Measurements from ENCODE around the gene SIM1.

Gene SIM1

GRCh38 chr6:100465701-100466409 lies 1.1 kb upstream of the SIM1 start:
- peaks cover 94% of the 10 kb centered on the region for H3K27me3 Mint-ChIP-seq
- H3K4me1 Mint-ChIP-seq (ENCODE audit: low read depth), result peaks cover 16% of the 10 kb centered on the region
- H3K9me3 Mint-ChIP-seq, result no peaks in the 10 kb centered on the region
- H3K27ac Mint-ChIP-seq, result no peak overlapping the region
- intact Hi-C loops (cut with micrococcal nuclease), result no loop called here
- no peak overlapping the region for H3K4me3 Mint-ChIP-seq
- H3K36me3 Mint-ChIP-seq (ENCODE audit: low read depth), result no peaks in the 10 kb centered on the region

GRCh38 chr6:100464162-100464851 lies 414 bp downstream of the SIM1 start:
- Mint-ChIP-seq H3K9me3 (no peaks in the 10 kb centered on the region), H3K27ac (no peak overlapping the region), H3K36me3 (ENCODE audit: low read depth) (no peaks in the 10 kb centered on the region), H3K4me1 (ENCODE audit: low read depth) (peaks cover 16% of the 10 kb centered on the region), H3K4me3 (peak overlapping the region; percentile 71), H3K27me3 (peaks cover 93% of the 10 kb centered on the region)
- intact Hi-C loops (cut with micrococcal nuclease), result no loop called here

GRCh38 chr6:100463630-100464161 lies 1.0 kb downstream of the SIM1 start:
- Mint-ChIP-seq H3K36me3 (ENCODE audit: low read depth) (no peaks in the 10 kb centered on the region), H3K9me3 (no peaks in the 10 kb centered on the region), H3K4me1 (ENCODE audit: low read depth) (peaks cover 16% of the 10 kb centered on the region), H3K4me3 (no peak overlapping the region), H3K27me3 (peaks cover 94% of the 10 kb centered on the region), H3K27ac (no peak overlapping the region)
- intact Hi-C loops (cut with micrococcal nuclease), result no loop called here

- Mint-ChIP-seq H3K27me3 (peaks cover 95% of the 10 kb centered on the region), H3K36me3 (ENCODE audit: low read depth) (no peaks in the 10 kb centered on the region), H3K4me1 (ENCODE audit: low read depth) (peaks cover 18% of the 10 kb centered on the region), H3K4me3 (no peak overlapping the region), H3K27ac (no peak overlapping the region), H3K9me3 (no peaks in the 10 kb centered on the region)
- intact Hi-C loops (cut with micrococcal nuclease), result no loop called here
Measured at GRCh38 chr6:100462706-100463629, 1.8 kb downstream of the SIM1 start.

GRCh38 chr6:100461917-100462705 lies 2.6 kb downstream of the SIM1 start:
- peaks cover 95% of the 10 kb centered on the region for H3K27me3 Mint-ChIP-seq
- no peaks in the 10 kb centered on the region for H3K36me3 Mint-ChIP-seq (ENCODE audit: low read depth)
- peaks cover 14% of the 10 kb centered on the region for H3K4me1 Mint-ChIP-seq (ENCODE audit: low read depth)
- intact Hi-C loops (cut with micrococcal nuclease), result no loop called here
- H3K9me3 Mint-ChIP-seq, result no peaks in the 10 kb centered on the region
- no peak overlapping the region for H3K4me3 Mint-ChIP-seq
- H3K27ac Mint-ChIP-seq, result no peak overlapping the region

GRCh38 chr6:100461278-100461916 lies 3.3 kb downstream of the SIM1 start:
- intact Hi-C loops (cut with micrococcal nuclease), result no loop called here
- no peak overlapping the region for H3K4me3 Mint-ChIP-seq
- peaks cover 91% of the 10 kb centered on the region for H3K27me3 Mint-ChIP-seq
- H3K36me3 Mint-ChIP-seq (ENCODE audit: low read depth), result no peaks in the 10 kb centered on the region
- no peaks in the 10 kb centered on the region for H3K9me3 Mint-ChIP-seq
- no peak overlapping the region for H3K27ac Mint-ChIP-seq
- peaks cover 12% of the 10 kb centered on the region for H3K4me1 Mint-ChIP-seq (ENCODE audit: low read depth)

GRCh38 chr6:100460650-100461204 lies 4.0 kb downstream of the SIM1 start:
- Mint-ChIP-seq H3K27me3 (peaks cover 85% of the 10 kb centered on the region), H3K4me3 (no peak overlapping the region), H3K9me3 (no peaks in the 10 kb centered on the region), H3K36me3 (ENCODE audit: low read depth) (no peaks in the 10 kb centered on the region), H3K4me1 (ENCODE audit: low read depth) (peaks cover 12% of the 10 kb centered on the region), H3K27ac (no peak overlapping the region)
- intact Hi-C loops (cut with micrococcal nuclease), result no loop called here

GRCh38 chr6:100459592-100460184 lies 5.0 kb downstream of the SIM1 start:
- intact Hi-C loops (cut with micrococcal nuclease), result no loop called here
- H3K27ac Mint-ChIP-seq, result no peak overlapping the region

GRCh38 chr6:100458841-100459591 lies 5.7 kb downstream of the SIM1 start:
- Mint-ChIP-seq H3K9me3 (no peaks in the 10 kb centered on the region), H3K36me3 (ENCODE audit: low read depth) (no peaks in the 10 kb centered on the region), H3K4me1 (ENCODE audit: low read depth) (peaks cover 5% of the 10 kb centered on the region), H3K4me3 (no peak overlapping the region), H3K27me3 (peaks cover 69% of the 10 kb centered on the region), H3K27ac (no peak overlapping the region)
- intact Hi-C loops (cut with micrococcal nuclease), result no loop called here

More at GRCh38 chr6:100459592-100460184, 5.0 kb downstream of the SIM1 start:
- peaks cover 74% of the 10 kb centered on the region for H3K27me3 Mint-ChIP-seq
- H3K36me3 Mint-ChIP-seq (ENCODE audit: low read depth), result no peaks in the 10 kb centered on the region
- H3K4me3 Mint-ChIP-seq, result no peak overlapping the region
- peaks cover 5% of the 10 kb centered on the region for H3K4me1 Mint-ChIP-seq (ENCODE audit: low read depth)
- no peaks in the 10 kb centered on the region for H3K9me3 Mint-ChIP-seq

GRCh38 chr6:100457311-100457990 lies 7.3 kb downstream of the SIM1 start:
- Mint-ChIP-seq H3K9me3 (no peaks in the 10 kb centered on the region), H3K27ac (no peak overlapping the region), H3K4me1 (ENCODE audit: low read depth) (peaks cover 5% of the 10 kb centered on the region), H3K4me3 (no peak overlapping the region), H3K36me3 (ENCODE audit: low read depth) (no peaks in the 10 kb centered on the region), H3K27me3 (peaks cover 53% of the 10 kb centered on the region)
- intact Hi-C loops (cut with micrococcal nuclease), result no loop called here

- no peak overlapping the region for H3K4me3 Mint-ChIP-seq
- peaks cover 47% of the 10 kb centered on the region for H3K27me3 Mint-ChIP-seq
- no peak overlapping the region for H3K27ac Mint-ChIP-seq
- intact Hi-C loops (cut with micrococcal nuclease), result no loop called here
- H3K4me1 Mint-ChIP-seq (ENCODE audit: low read depth), result peaks cover 5% of the 10 kb centered on the region
- H3K9me3 Mint-ChIP-seq, result no peaks in the 10 kb centered on the region
- no peaks in the 10 kb centered on the region for H3K36me3 Mint-ChIP-seq (ENCODE audit: low read depth)
Measured at GRCh38 chr6:100456908-100457235, 7.8 kb downstream of the SIM1 start.

Data from dendritic cell treated with granulocyte-macrophage colony-stimulating factor and Interleukin-4, amounts not matched to agents 40 ng/mL and 50 ng/mL, for 4 days (primary cell).